K562 (cell line): Measurements from ENCODE around the gene FIG4. TPM values are rescaled to one million over a fixed set of nuclear protein-coding genes. Genes with fewer than 3 reads are reported as not detected.
A peak's percentile ranks its signal among the peaks of the same experiment; 100 is the strongest.

ENCODE experiments used
- ATAC-seq: fragments of 200-7000 bp; cut with Tn5 transposase; 3 replicates; pipeline ENCODE4 v1.9.1; 2020; ENCODE audit warnings: moderate library complexity
- BruUV-seq: library from RNA; stranded (reverse); fragments of 400-500 nt; replicated peaks from 2 replicates; lab custom pipeline; 2021; lab: Mats Ljungman, UMichigan
- CTCF ChIA-PET: fragments of 300-600 bp; formaldehyde crosslinking; extraction: SDS; loops from one replicate; lab custom pipeline; 2021; ENCODE audit warnings: low intra/inter-chr PET ratio; lab: Yijun Ruan, JAX
- POLR2A ChIA-PET: fragments of 300-600, 350-650 bp; sonication (Branson Sonifier 250); formaldehyde crosslinking; extraction: SDS; loops from one replicate; lab custom pipeline; 2021; ENCODE audit warnings: antibody characterized with exemption, inconsistent platforms; lab: Yijun Ruan, JAX
- DNase-seq, 4 experiments: peaks; one replicate each; pipeline versions ENCODE4 v3.0.0 to v3.0.0-alpha.2; 2011 to 2018; ENCODE audit warnings: low spot score in 3 of 4, mixed read lengths in 3 of 4; ENCODE audit errors: extremely low read depth in 1 of 4
- FAIRE-seq: peaks from 2 replicates; lab custom pipeline; 2011; peaks lifted over from hg19 to GRCh38; lab: Jason Lieb, UNC
- H2AFZ ChIP-seq: 2 replicates; pipeline ENCODE4 v1.6.0; 2011; ENCODE audit warnings: low read depth, low read length, control low read depth, inconsistent platforms
- H3K27ac ChIP-seq: fragments of 200-600 bp; 3 replicates; pipeline ENCODE4 v1.8.0; 2011; ENCODE audit warnings: low read depth, mild to moderate bottlenecking, control low read depth, inconsistent platforms, low read length, moderate library complexity, mixed read lengths; ENCODE audit errors: extremely low read depth
- H3K27me3 ChIP-seq, 2 experiments: fragments of 300-600 bp in 1 of 2; 2 replicates in 1 of 2; 3 replicates in 1 of 2; pipeline versions ENCODE4 v1.6.0 to v1.8.0; 2011; ENCODE audit warnings: inconsistent platforms in 2 of 2, low read length in 2 of 2, mild to moderate bottlenecking in 1 of 2, mixed read lengths in 1 of 2, moderate library complexity in 1 of 2; ENCODE audit not compliant: control insufficient read depth in 2 of 2, insufficient read depth in 2 of 2
- H3K36me3 ChIP-seq: fragments of 300-600 bp; 3 replicates; pipeline ENCODE4 v1.8.0; 2011; ENCODE audit warnings: mild to moderate bottlenecking, low read length, inconsistent platforms; ENCODE audit not compliant: control insufficient read depth, insufficient read depth
- H3K4me1 ChIP-seq, 2 experiments: fragments of 200-600 bp in 1 of 2; replicated peaks in 1 of 2; 2 replicates in 1 of 2; 3 replicates in 1 of 2; pipeline versions ENCODE4 v1.5.1 to v1.8.0; 2011; ENCODE audit warnings: inconsistent platforms in 2 of 2, low read length in 2 of 2, mild to moderate bottlenecking in 1 of 2, mixed read lengths in 1 of 2, moderate library complexity in 1 of 2; ENCODE audit not compliant: control insufficient read depth in 2 of 2, insufficient read depth in 2 of 2
- H3K4me2 ChIP-seq: 2 replicates; pipeline ENCODE4 v1.6.1; 2011; ENCODE audit warnings: low read length, control low read depth, inconsistent platforms, mixed read lengths; ENCODE audit not compliant: insufficient read depth
- H3K4me3 ChIP-seq: fragments of 200-600 bp; sonication (generic), shearing (Covaris generic); 2 replicates; pipeline ENCODE4 v1.5.1; 2016; ENCODE audit warnings: control low read depth, inconsistent platforms
- H3K79me2 ChIP-seq: fragments of 200-600 bp; 3 replicates; pipeline ENCODE4 v1.8.0; 2011; ENCODE audit warnings: low read length, inconsistent platforms; ENCODE audit not compliant: control insufficient read depth, insufficient read depth
- H3K9ac ChIP-seq, 2 experiments: 2 replicates each; pipeline versions ENCODE4 v1.6.0 to v1.6.1; 2011; ENCODE audit warnings: low read depth in 2 of 2, low read length in 2 of 2, control low read depth in 1 of 2, inconsistent platforms in 1 of 2, mild to moderate bottlenecking in 1 of 2, mixed read lengths in 1 of 2; ENCODE audit not compliant: insufficient read depth in 1 of 2
- H3K9me1 ChIP-seq: one replicate; pipeline ENCODE4 v1.6.0; 2011; ENCODE audit warnings: inconsistent platforms, mild to moderate bottlenecking, low read length, moderate library complexity; ENCODE audit not compliant: control insufficient read depth, insufficient read depth
- H3K9me3 ChIP-seq: replicated peaks from 2 replicates; pipeline ENCODE4 v1.5.1; 2011; ENCODE audit warnings: low read depth, low read length, inconsistent platforms; ENCODE audit not compliant: control insufficient read depth, insufficient read depth
- H4K20me1 ChIP-seq: replicated peaks from 2 replicates; pipeline ENCODE4 v1.6.1; 2011; ENCODE audit warnings: low read length, inconsistent platforms, mixed read lengths; ENCODE audit not compliant: control insufficient read depth, insufficient read depth
- CREM ChIP-seq: IDR thresholded peaks from 2 replicates; pipeline ENCODE4 v1.6.1; 2014; ENCODE audit warnings: antibody characterized with exemption, low read depth
- GABPB1 ChIP-seq: sonication (generic); formaldehyde crosslinking; IDR thresholded peaks from 2 replicates; pipeline ENCODE4 v1.8.0; 2022; ENCODE audit warnings: mild to moderate bottlenecking, missing genetic modification reagents
- HLTF ChIP-seq: fragments of 450-650 bp; IDR thresholded peaks from 2 replicates; pipeline ENCODE4 v1.6.1; 2016
- MAZ ChIP-seq, 2 experiments: fragments of 450-650 bp in 1 of 2; sonication (generic) in 1 of 2; formaldehyde crosslinking; IDR thresholded peaks in 1 of 2; conservative IDR thresholded peaks in 1 of 2; 2 replicates each; pipeline versions ENCODE4 v1.4.0 to v1.5.0; 2020; ENCODE audit warnings: mild to moderate bottlenecking in 1 of 2, missing genetic modification reagents in 1 of 2
- RB1 ChIP-seq: fragments of 450-650 bp; IDR thresholded peaks from 2 replicates; pipeline ENCODE4 v1.6.1; 2017; ENCODE audit warnings: low read depth, mild to moderate bottlenecking
- RCOR1 ChIP-seq, 2 experiments: IDR thresholded peaks; 2 replicates each; pipeline ENCODE4 v1.6.1; 2012; ENCODE audit warnings: low read depth in 2 of 2, low read length in 2 of 2, borderline replicate concordance in 1 of 2, improper control_type of control experiment in 1 of 2
- REST ChIP-seq, 2 experiments: fragments of 450-650 bp; formaldehyde crosslinking in 1 of 2; IDR thresholded peaks; 2 replicates each; pipeline versions ENCODE4 v1.4.0 to v1.6.1; 2014 to 2020; ENCODE audit warnings: mild to moderate bottlenecking in 2 of 2, borderline replicate concordance in 1 of 2, low read depth in 1 of 2
- SIN3B ChIP-seq: fragments of 450-650 bp; IDR thresholded peaks from 2 replicates; pipeline ENCODE4 v1.6.1; 2017; ENCODE audit warnings: low read depth, mild to moderate bottlenecking, moderate library complexity
- TEAD4 ChIP-seq, 2 experiments: sonication (generic) in 1 of 2; formaldehyde crosslinking in 1 of 2; IDR thresholded peaks; 2 replicates each; pipeline versions ENCODE4 v1.6.1 to v1.8.0; 2012 to 2022; ENCODE audit warnings: borderline replicate concordance in 1 of 2, inconsistent platforms in 1 of 2, low read length in 1 of 2, mild to moderate bottlenecking in 1 of 2, missing genetic modification reagents in 1 of 2
- TFE3 ChIP-seq: fragments of 450-650 bp; formaldehyde crosslinking; IDR thresholded peaks from 2 replicates; pipeline ENCODE4 v1.4.0; 2020; ENCODE audit warnings: mild to moderate bottlenecking, mixed read lengths
- ZNF23 ChIP-seq: fragments of 250-450 bp; sonication (Bioruptor Pico); IDR thresholded peaks from 2 replicates; pipeline ENCODE4 v1.4.0; 2020; ENCODE audit warnings: mild to moderate bottlenecking
- ZNF431 ChIP-seq: sonication (generic); formaldehyde crosslinking; IDR thresholded peaks from 2 replicates; pipeline ENCODE4 v1.8.0; 2022; ENCODE audit warnings: mild to moderate bottlenecking, missing genetic modification reagents
- WGBS: fragments of 100-300 bp; shearing (Covaris generic); methylation state at CpG from one replicate; pipeline ENCODE4 v1.1.6; 2016; ENCODE audit warnings: low coverage, mixed read lengths; ENCODE audit not compliant: insufficient coverage; ENCODE audit errors: missing lambda C conversion rate; 5-methylcytosine and 5-hydroxymethylcytosine counted together
- in situ Hi-C: fragments of 300-500 bp; cut with MboI; formaldehyde crosslinking; loops from 4 replicates; pipeline ENCODE4 v1.15.0; 2018; ENCODE audit warnings: inconsistent platforms, mixed read lengths
- intact Hi-C: fragments of 100-400 bp; cut with micrococcal nuclease; formaldehyde crosslinking; loops from 2 replicates; pipeline ENCODE4 v1.14.2; 2022
- polyA plus RNA-seq, 8 experiments: library from polyadenylated mRNA; depleted of rRNA in 4 of 8; stranded (reverse) in 5 of 8; unstranded in 3 of 8; fragments of >200 nt; fragmentation: Nextera tagmentation in 2 of 8; fragmentation: Illumina TruSeq in 1 of 8; extraction: Ambion mirVana in 2 of 8; extraction: Trizol in 1 of 8; gene quantifications; 2 replicates each; pipeline versions ENCODE4 v1.2.1 to v1.2.3, GENCODE V29; 2011 to 2014; ENCODE audit warnings: inconsistent platforms in 1 of 8, missing spikeins in 1 of 8
- total RNA-seq, 7 experiments: library from RNA; depleted of rRNA in 6 of 7; stranded (reverse); fragments of >200 nt in 6 of 7; fragmentation: Illumina TruSeq in 2 of 7; extraction: Trizol in 2 of 7; gene quantifications; 2 replicates each; pipeline versions ENCODE4 v1.2.1 to v1.2.3, GENCODE V29; 2011 to 2021; ENCODE audit warnings: low replicate concordance in 1 of 7

The FIG4 gene
- total and polyA plus RNA-seq, 9 of the 15 experiments (the other 6 are each of a cell fraction or from before 2014, with no cell fraction given) = 1.5 to 6.8 (median 4.3) TPM

- POLR2A ChIA-PET = interaction anchor here (0.6 kb wide), 1 partner anchor 33 kb away, joined by 3 read pairs; no protein-coding TSS in a partner anchor
- 14% methylated on average over 7 of the region's 7 CpGs for WGBS
- in situ Hi-C loops (loop anchor here (5.0 to 10.0 kb wide), 2 partner anchors 77 to 180 kb away; no protein-coding TSS in a partner anchor), intact Hi-C loops (loop anchor here (1.0 to 10.0 kb wide), 5 partner anchors 78 to 685 kb away; partner anchors contain the start of gene WASF1)
- no peaks in the 10 kb centered on the region for H3K9me3 ChIP-seq
- no peaks in the 10 kb centered on the region for H3K36me3 ChIP-seq
- no peak overlapping the region for H3K9ac ChIP-seq
- no peak overlapping the region for H3K4me2 ChIP-seq
- H3K27ac ChIP-seq = no peak overlapping the region
- FAIRE-seq (peak; percentile 100), ATAC-seq (peak; percentile 99), DNase-seq (peak; percentile 72 to 87 (median 76))
- no peaks in the 10 kb centered on the region for H3K4me1 ChIP-seq
- H2AFZ ChIP-seq = no peak overlapping the region
- no peaks in the 10 kb centered on the region for H3K79me2 ChIP-seq
- no peaks in the 10 kb centered on the region for H4K20me1 ChIP-seq
- H3K9me1 ChIP-seq = no peaks in the 10 kb centered on the region
- no TSS peak for BruUV-seq
- no peak overlapping the region for H3K4me3 ChIP-seq
- CTCF ChIA-PET = interaction anchor here (0.8 to 4.6 kb wide), 11 partner anchors 78 to 687 kb away, joined by 3 to 71 read pairs (median 6); no protein-coding TSS in a partner anchor
- no peaks in the 10 kb centered on the region for H3K27me3 ChIP-seq
- TF ChIP-seq ZNF23 (no peak), RB1 (peak; percentile 62; the same call in 1 of the 2 replicates), ZNF431 (CRISPR knock-in tag) (no peak), TEAD4 (IDR thresholded peaks at IDR 0.05; ENCODE audit: low read length) (peak; percentile 47), TEAD4 (CRISPR knock-in tag; IDR thresholded peaks at IDR 0.05; ENCODE audit: borderline replicate concordance) (no peak), GABPB1 (CRISPR knock-in tag) (peak; percentile 45; the same call in 1 of the 2 replicates), REST (IDR thresholded peaks at IDR 0.05; ENCODE audit: borderline replicate concordance) (peak; percentile 95), REST (CRISPR knock-in tag; IDR thresholded peaks at IDR 0.05; ENCODE audit: low read depth) (no peak), MAZ (CRISPR knock-in tag; conservative IDR thresholded peaks at IDR 0.05 in 1 of 2, IDR thresholded peaks at IDR 0.05 in 1 of 2) (0 out of 4 replicates have a peak, but pooled peaks of 1 of the 2 experiments have one; percentile 35), HLTF (no peak), TFE3 (CRISPR knock-in tag) (no peak), SIN3B (no peak), CREM (peak; percentile 47; the same call in 1 of the 2 replicates), RCOR1 (IDR thresholded peaks at IDR 0.05; ENCODE audit: borderline replicate concordance in 1 of 2, low read depth in 2 of 2, low read length in 2 of 2) (peak in 1 of 2 experiments; percentile 41; a peak in 1 of 4 replicates)
Observed at GRCh38 chr6:109705258-109705657, 14.2 kb downstream of the FIG4 start.
